Cardiac septum (tissue), 1 donor: ENCODE measurements around the gene SHH. TPM values are rescaled to one million over a fixed set of nuclear protein-coding genes. Genes with fewer than 3 reads are reported as not detected.

ENCODE experiments used
- DNase-seq: peaks from one replicate; pipeline ENCODE4 v3.0.0-alpha.2; 2020; ENCODE audit warnings: low spot score
- intact Hi-C: fragments of 100-400 bp; cut with DNase I; formaldehyde crosslinking; loops from one replicate; pipeline ENCODE4 v1.14.0; 2022
- total RNA-seq: library from RNA; stranded (reverse); fragmentation: NEBNext Ultra II Directional; extraction: Animal tissue kit (Norgen Biotek cat#: 25700); gene quantifications from one replicate; pipeline ENCODE4 v1.2.1, GENCODE V29; 2021
- donor health status: DM: no; HTN: no; CAD: no.

Gene SHH
- total RNA-seq, 1 donor from 2014 or later = not detected

GRCh38 chr7:155809332-155809946 lies 2.8 kb downstream of the SHH start:
- DNase-seq = no peak
- intact Hi-C loops = no loop called here

DNA sequence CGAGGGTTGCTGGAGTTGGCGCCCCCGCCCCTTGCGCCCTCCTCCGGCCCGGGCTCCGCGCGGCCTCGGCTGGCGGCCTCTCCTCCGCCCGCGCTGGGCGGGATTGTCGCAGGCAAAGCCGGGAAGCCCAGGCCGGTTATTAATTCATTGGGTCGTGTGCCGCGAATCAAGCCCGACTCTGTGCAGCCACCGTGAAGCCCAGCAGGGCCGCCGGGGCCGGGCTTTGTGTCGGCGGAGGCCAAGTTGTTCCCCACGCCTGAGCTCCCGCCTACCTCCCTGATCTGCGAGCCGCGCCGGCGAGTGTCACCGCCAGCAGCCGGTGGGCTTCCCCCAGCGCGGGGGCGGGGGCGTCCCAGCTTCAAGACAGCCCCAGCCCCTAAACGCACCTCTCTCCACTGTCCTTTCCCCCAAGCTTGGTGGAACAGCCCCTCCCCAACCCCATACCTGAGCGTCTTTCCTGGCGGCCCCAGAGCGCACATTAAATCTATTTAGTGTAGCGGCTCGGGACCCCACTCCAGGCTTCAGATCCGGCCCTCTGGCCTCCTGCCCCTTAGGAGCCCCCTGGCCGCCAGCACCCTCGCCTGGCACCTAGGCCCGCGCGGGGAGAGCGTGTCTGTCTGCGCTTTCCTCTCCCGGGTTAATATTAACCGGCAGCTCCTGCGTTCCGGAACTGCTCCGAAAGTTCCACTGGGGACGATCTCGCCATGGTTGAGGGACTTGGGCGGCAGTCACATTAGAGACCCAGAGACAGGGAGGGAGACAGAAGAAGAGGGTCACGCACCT lies 3.5 kb downstream of the SHH start:
- intact Hi-C loops = no loop called here
- no peak for DNase-seq

GRCh38 chr7:155807789-155808548 lies 4.3 kb downstream of the SHH start:
- no peak for DNase-seq
- intact Hi-C loops = no loop called here

DNA sequence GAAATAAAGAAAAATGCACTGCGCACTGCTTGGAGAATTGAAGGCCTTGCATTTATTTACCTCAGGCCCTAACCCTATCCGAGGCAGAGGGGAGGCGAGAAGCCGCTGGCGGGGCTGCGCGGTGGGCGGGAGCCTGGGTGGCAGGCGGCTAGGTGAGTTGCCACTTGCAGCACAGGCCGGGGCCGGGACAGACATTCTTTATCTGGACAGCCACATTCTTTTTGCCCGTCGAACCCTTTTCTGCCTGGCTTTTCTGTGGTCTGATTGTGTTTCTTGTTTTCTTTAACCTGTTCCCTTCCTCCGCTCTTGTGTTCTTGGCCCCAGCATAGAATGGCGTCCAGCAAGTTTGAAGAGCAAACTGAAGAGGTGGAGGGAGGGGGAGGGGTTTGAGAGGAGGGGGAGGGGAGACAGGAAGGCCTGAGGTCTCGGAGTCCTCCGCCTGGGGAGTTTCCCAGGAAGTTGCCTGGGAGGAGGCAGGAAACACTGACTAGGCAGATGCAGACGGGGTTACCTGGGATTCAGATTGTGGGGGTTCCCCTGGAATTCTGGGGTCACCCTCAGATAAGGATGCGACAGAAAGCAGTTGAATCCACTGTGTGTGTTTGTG lies 5.1 kb downstream of the SHH start:
- intact Hi-C loops = no loop called here
- DNase-seq = no peak

GRCh38 chr7:155806096-155806871 lies 6.0 kb downstream of the SHH start:
- intact Hi-C loops = no loop called here
- DNase-seq = no peak

GRCh38 chr7:155805826-155806095 lies 6.5 kb downstream of the SHH start:
- intact Hi-C loops = no loop called here
- DNase-seq = no peak

- intact Hi-C loops = no loop called here
- no peak for DNase-seq
Measured at GRCh38 chr7:155804897-155805825, 7.1 kb downstream of the SHH start.

GRCh38 chr7:155804431-155804831 lies 7.8 kb downstream of the SHH start:
- DNase-seq = no peak
- intact Hi-C loops = no loop called here

GRCh38 chr7:155803418-155804376 lies 8.6 kb downstream of the SHH start:
- DNase-seq = no peak
- intact Hi-C loops = no loop called here

DNA sequence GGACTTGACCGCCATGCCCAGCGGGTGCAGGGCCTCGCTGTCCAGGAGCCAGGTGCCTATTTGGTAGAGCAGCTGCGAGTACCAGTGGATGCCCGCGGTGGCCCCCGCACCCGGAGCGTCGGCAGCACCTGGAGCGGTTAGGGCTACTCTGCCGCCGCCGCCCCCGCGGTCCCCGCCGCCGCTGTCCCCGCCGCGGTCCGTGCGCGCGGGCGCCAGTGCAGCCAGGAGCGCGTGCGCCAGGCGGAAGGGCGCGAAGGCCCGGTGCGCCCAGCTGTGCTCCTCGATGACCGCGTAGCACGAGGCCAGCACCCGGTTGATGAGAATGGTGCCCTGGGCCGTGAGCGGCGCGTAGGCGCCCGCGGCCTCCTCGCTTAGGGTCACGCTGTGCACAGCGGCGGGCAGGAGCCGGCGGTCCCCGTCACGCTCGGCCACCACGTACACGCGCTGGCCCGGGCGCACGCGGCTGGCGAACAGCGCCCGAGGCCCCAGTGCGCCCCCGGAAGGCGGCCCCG lies 9.3 kb downstream of the SHH start:
- no peak for DNase-seq

GRCh38 chr7:155802291-155802690 lies 10.0 kb downstream of the SHH start:
- intact Hi-C loops = no loop called here
- no peak for DNase-seq

More for the DNA sequence above, 9.3 kb downstream of the SHH start:
- intact Hi-C loops = no loop called here

- intact Hi-C loops = no loop called here
- DNase-seq = no peak
Measured at GRCh38 chr7:155800741-155801267, 11.5 kb downstream of the SHH start.

DNA sequence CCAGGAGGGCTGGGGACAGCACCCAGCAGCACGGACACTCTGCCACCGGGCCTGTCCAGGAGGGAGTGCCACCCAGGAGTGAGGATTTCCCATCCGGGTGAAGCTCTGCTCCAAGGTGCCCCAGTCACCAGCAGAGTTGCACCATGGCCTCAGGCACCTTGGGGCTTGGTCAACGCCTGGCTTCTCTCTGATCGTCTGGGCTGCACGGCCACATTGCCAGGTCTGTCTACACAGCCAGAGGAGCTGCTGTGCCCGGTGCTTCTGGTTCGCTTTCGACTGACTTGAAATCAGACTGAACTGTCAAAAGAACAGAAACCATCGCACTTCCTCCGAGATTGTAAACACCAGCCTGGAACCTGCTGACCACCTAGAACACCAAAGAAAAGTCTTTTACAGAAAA lies 12.0 kb downstream of the SHH start:
- intact Hi-C loops = no loop called here
- no peak for DNase-seq

GRCh38 chr7:155799514-155799913 lies 12.7 kb downstream of the SHH start:
- intact Hi-C loops = loop anchor here (5.0 to 10.0 kb wide), 2 partner anchors 673 to 965 kb away; no protein-coding TSS in a partner anchor
- no peak for DNase-seq

GRCh38 chr7:155798673-155799439 lies 13.4 kb downstream of the SHH start:
- intact Hi-C loops = loop anchor here (5.0 to 10.0 kb wide), 2 partner anchors 673 to 966 kb away; no protein-coding TSS in a partner anchor
- DNase-seq = no peak
